ENCODE data around the gene RINT1.

- TF ChIP-seq CTCF (IDR thresholded peaks at IDR 0.05; ENCODE audit: insufficient read depth, low read depth, low read length) (no peak), EZH2 (IDR thresholded peaks at IDR 0.05; ENCODE audit: insufficient read depth, low read length) (no peak)
These were observed 1.5 kb upstream of the RINT1 start for GRCh38 chr7:105530546-105530945.
